Measurements from ENCODE around the gene C3. TPM values are rescaled to one million over a fixed set of nuclear protein-coding genes. Genes with fewer than 3 reads are reported as not detected.

Gene C3
- total and polyA plus RNA-seq, 10 donors: 5.8 to 182 (median 27.5) TPM

- intact Hi-C loops (cut with DNase I; ENCODE audit: low total_unique reads): no loop called here
- H3K4me1 ChIP-seq: no peaks in the 10 kb centered on the region
- no peaks in the 10 kb centered on the region for H3K9me3 ChIP-seq
- 86 to 94% (median 91%) methylated on average over 8 of the region's 8 CpGs for WGBS, 5 donors
- no peak overlapping the region for H3K4me3 ChIP-seq
- TF ChIP-seq POLR2A (IDR thresholded peaks at IDR 0.05) (no peak), CTCF (IDR thresholded peaks at IDR 0.05 in 8 of 11, conservative IDR thresholded peaks at IDR 0.05 in 3 of 11) (no peak), POLR2AphosphoS5 (IDR thresholded peaks at IDR 0.05) (no peak)
- peaks cover 0 to 11% (median 0%) of the 10 kb centered on the region in 7 donors for H3K27me3 ChIP-seq (replicated peaks in 1 of 7)
- no peaks in the 10 kb centered on the region for H3K36me3 ChIP-seq
- DNase-seq: peak; percentile 6
- no peak overlapping the region for H3K27ac ChIP-seq
These were observed 29.1 kb downstream of the C3 start for GRCh38 chr19:6691342-6691741.

- Histone ChIP-seq H3K36me3 (no peaks in the 10 kb centered on the region), H3K4me1 (no peaks in the 10 kb centered on the region), H3K4me3 (no peak overlapping the region), H3K9me3 (no peaks in the 10 kb centered on the region), H3K27me3 (replicated peaks in 1 of 7) (peaks cover 0 to 10% (median 0%) of the 10 kb centered on the region in 7 donors), H3K27ac (no peak overlapping the region)
- peak; percentile 27 for DNase-seq
- 83 to 93% (median 89%) methylated on average over 11 of the region's 11 CpGs for WGBS, 5 donors
- intact Hi-C loops (cut with DNase I; ENCODE audit: low total_unique reads): no loop called here
- TF ChIP-seq POLR2AphosphoS5 (IDR thresholded peaks at IDR 0.05): no peak
- TF ChIP-seq CTCF (IDR thresholded peaks at IDR 0.05 in 8 of 11, conservative IDR thresholded peaks at IDR 0.05 in 3 of 11): no peak
- no peak for TF ChIP-seq POLR2A (IDR thresholded peaks at IDR 0.05)
These were observed 30.1 kb downstream of the C3 start for GRCh38 chr19:6690160-6690885.

- intact Hi-C loops (cut with DNase I; ENCODE audit: low total_unique reads): no loop called here
These were observed 33.3 kb downstream of the C3 start for GRCh38 chr19:6687114-6687513.

More at GRCh38 chr19:6687114-6687513, 33.3 kb downstream of the C3 start:
- H3K36me3 ChIP-seq: no peaks in the 10 kb centered on the region
- 70 to 84% (median 81%) methylated on average over 5 of the region's 5 CpGs for WGBS, 5 donors
- no peak for DNase-seq
- no peak overlapping the region for H3K27ac ChIP-seq
- H3K9me3 ChIP-seq: no peaks in the 10 kb centered on the region
- H3K4me3 ChIP-seq: no peak overlapping the region
- H3K27me3 ChIP-seq (replicated peaks in 1 of 7): peaks cover 0 to 2% (median 0%) of the 10 kb centered on the region in 7 donors
- no peaks in the 10 kb centered on the region for H3K4me1 ChIP-seq
- no peak for TF ChIP-seq CTCF (IDR thresholded peaks at IDR 0.05 in 8 of 11, conservative IDR thresholded peaks at IDR 0.05 in 3 of 11)
- TF ChIP-seq POLR2AphosphoS5 (IDR thresholded peaks at IDR 0.05): no peak
- TF ChIP-seq POLR2A (IDR thresholded peaks at IDR 0.05): no peak

Measured in spleen (tissue), 11 donors.